Nephron (organoid): Measurements from ENCODE around the gene SGCB.
A peak's percentile ranks its signal among the peaks of the same experiment; 100 is the strongest.

ENCODE experiments used
- H3K27ac Mint-ChIP-seq, 3 experiments: 2 replicates each; pipeline ENCODE4 v1.8.0; 2020; ENCODE audit warnings: mixed read lengths in 3 of 3, mild to moderate bottlenecking in 2 of 3, moderate library complexity in 1 of 3
- H3K27me3 Mint-ChIP-seq: 2 replicates; pipeline ENCODE4 v1.8.0; 2021; ENCODE audit warnings: low read depth, mild to moderate bottlenecking, moderate library complexity, mixed read lengths
- H3K36me3 Mint-ChIP-seq: 2 replicates; pipeline ENCODE4 v1.8.0; 2020; ENCODE audit warnings: low read depth, mixed read lengths
- H3K4me1 Mint-ChIP-seq: 2 replicates; pipeline ENCODE4 v1.8.0; 2020; ENCODE audit warnings: mixed read lengths
- H3K4me3 Mint-ChIP-seq, 3 experiments: 2 replicates each; pipeline ENCODE4 v1.8.0; 2020; ENCODE audit warnings: mild to moderate bottlenecking in 3 of 3, mixed read lengths in 3 of 3, moderate library complexity in 2 of 3
- H3K9me3 Mint-ChIP-seq: 2 replicates; pipeline ENCODE4 v1.8.0; 2020; ENCODE audit warnings: mixed read lengths
- CTCF ChIP-seq, 3 experiments: fragments of 200-600 bp; sonication (generic); IDR thresholded peaks; one replicate each; pipeline ENCODE4 v1.5.0; 2021; ENCODE audit warnings: antibody characterized with exemption in 3 of 3; ENCODE audit not compliant: unreplicated experiment in 3 of 3

SGCB gene

GRCh38 chr4:52036886-52037530 is 1.1 kb downstream of the SGCB start:
- H3K9me3 Mint-ChIP-seq: no peaks in the 10 kb centered on the region
- H3K4me1 Mint-ChIP-seq: peaks cover 38% of the 10 kb centered on the region
- H3K27me3 Mint-ChIP-seq: peaks cover 6% of the 10 kb centered on the region
- peak overlapping the region; percentile 87 to 98 (median 96) for H3K4me3 Mint-ChIP-seq
- TF ChIP-seq CTCF (IDR thresholded peaks at IDR 0.05; ENCODE audit: unreplicated experiment in 3 of 3): no peak
- peaks cover 13% of the 10 kb centered on the region for H3K36me3 Mint-ChIP-seq
- peak overlapping the region; percentile 96 to 100 (median 97) for H3K27ac Mint-ChIP-seq

- TF ChIP-seq CTCF (IDR thresholded peaks at IDR 0.05; ENCODE audit: unreplicated experiment in 3 of 3): no peak
- Mint-ChIP-seq H3K36me3 (peaks cover 31% of the 10 kb centered on the region), H3K4me3 (peak overlapping the region; percentile 87 to 98 (median 96)), H3K4me1 (peaks cover 42% of the 10 kb centered on the region), H3K27ac (peak overlapping the region in 2 of 3 experiments; percentile 97 to 100), H3K9me3 (no peaks in the 10 kb centered on the region), H3K27me3 (no peaks in the 10 kb centered on the region)
These were observed 2.9 kb downstream of the SGCB start for GRCh38 chr4:52035190-52035589.

- no peak for TF ChIP-seq CTCF (IDR thresholded peaks at IDR 0.05; ENCODE audit: unreplicated experiment in 3 of 3)
- Mint-ChIP-seq H3K27ac (no peak overlapping the region), H3K9me3 (no peaks in the 10 kb centered on the region), H3K36me3 (peaks cover 59% of the 10 kb centered on the region), H3K4me3 (no peak overlapping the region), H3K4me1 (peaks cover 33% of the 10 kb centered on the region), H3K27me3 (no peaks in the 10 kb centered on the region)
These were observed 6.1 kb downstream of the SGCB start for GRCh38 chr4:52032005-52032404.

- no peak for TF ChIP-seq CTCF (IDR thresholded peaks at IDR 0.05; ENCODE audit: unreplicated experiment in 3 of 3)
- Mint-ChIP-seq H3K4me3 (no peak overlapping the region), H3K27ac (no peak overlapping the region), H3K4me1 (peaks cover 8% of the 10 kb centered on the region), H3K36me3 (peaks cover 68% of the 10 kb centered on the region), H3K9me3 (no peaks in the 10 kb centered on the region), H3K27me3 (no peaks in the 10 kb centered on the region)
These were observed 9.1 kb downstream of the SGCB start for GRCh38 chr4:52028970-52029369.

- H3K4me3 Mint-ChIP-seq: no peak within 1 kb of the TSS
- H3K4me1 Mint-ChIP-seq: no peaks in the 10 kb centered on the region
- H3K9me3 Mint-ChIP-seq: no peaks in the 10 kb centered on the region
- no peak within 1 kb of the TSS for H3K27ac Mint-ChIP-seq
- H3K27me3 Mint-ChIP-seq: no peaks in the 10 kb centered on the region
- peaks cover 40% of the 10 kb centered on the region for H3K36me3 Mint-ChIP-seq
- TF ChIP-seq CTCF (IDR thresholded peaks at IDR 0.05; ENCODE audit: unreplicated experiment in 3 of 3): no peak
These were observed 18.0 kb downstream of the SGCB start, which contains the start of gene LRRC66 for GRCh38 chr4:52019936-52020657. TSS of gene LRRC66 (minus strand) at chr4:52020363. CDS start at chr4:52017613, 2,750 bp downstream.
